NCI-H524 (cell line): ENCODE data around the gene PSMG4.

Source experiments
- DNase-seq, 2 experiments: peaks; one replicate each; lab custom pipeline; 2025; lab: John Stamatoyannopoulos, UW

Gene PSMG4

GRCh38 chr6:3276174-3277167 lies 17.7 kb downstream of the PSMG4 start:
- no peak for DNase-seq

- DNase-seq, result no peak
Observed at GRCh38 chr6:3277251-3277650, 18.5 kb downstream of the PSMG4 start.

GRCh38 chr6:3277851-3278416 lies 19.2 kb downstream of the PSMG4 start:
- DNase-seq, result no peak

- no peak for DNase-seq
Observed at GRCh38 chr6:3278691-3279090, 19.9 kb downstream of the PSMG4 start.

- DNase-seq, result no peak
Observed at GRCh38 chr6:3280091-3280490, 21.3 kb downstream of the PSMG4 start.

- DNase-seq, result no peak
Observed at GRCh38 chr6:3280866-3281465, 22.2 kb downstream of the PSMG4 start.

GRCh38 chr6:3281631-3282475 lies 23.1 kb downstream of the PSMG4 start:
- DNase-seq, result peak in 1 of 2 experiments; percentile 32

GRCh38 chr6:3282476-3283236 lies 23.9 kb downstream of the PSMG4 start:
- no peak for DNase-seq

- no peak for DNase-seq
Observed at GRCh38 chr6:3283241-3283640, 24.5 kb downstream of the PSMG4 start.

- DNase-seq, result no peak
Observed at GRCh38 chr6:3283641-3284435, 25.1 kb downstream of the PSMG4 start.

- DNase-seq, result peak; percentile 19 to 76
Observed at GRCh38 chr6:3284436-3284876, 25.7 kb downstream of the PSMG4 start.

- DNase-seq, result no peak
Observed at GRCh38 chr6:3285049-3285639, 26.4 kb downstream of the PSMG4 start.

- peak in 1 of 2 experiments; percentile 24 for DNase-seq
Observed at GRCh38 chr6:3285732-3286131, 27.0 kb downstream of the PSMG4 start.

GRCh38 chr6:3286641-3287171 lies 28.0 kb downstream of the PSMG4 start:
- DNase-seq, result no peak

- no peak for DNase-seq
Observed at GRCh38 chr6:3287308-3287707, 28.6 kb downstream of the PSMG4 start.

GRCh38 chr6:3287976-3288707 lies 29.4 kb downstream of the PSMG4 start:
- DNase-seq, result no peak

- DNase-seq, result no peak
Observed at GRCh38 chr6:3288711-3289663, 30.2 kb downstream of the PSMG4 start.

- no peak for DNase-seq
Observed at GRCh38 chr6:3289664-3290055, 30.9 kb downstream of the PSMG4 start.
